ENCODE data around the gene ANO5.
"Not testable (repeated sequence)": the region's sequence is repeated elsewhere in the genome, so short reads cannot be mapped to it uniquely, and the experiment has no call there.

The ANO5 gene

GRCh38 chr11:22207162-22207561 is 14.3 kb downstream of the ANO5 start:
- DNase-seq = no peak

GRCh38 chr11:22208151-22208858 is 15.4 kb downstream of the ANO5 start:
- no peak for DNase-seq

GRCh38 chr11:22216940-22217339 is 24.1 kb downstream of the ANO5 start:
- DNase-seq = no peak

- no peak for DNase-seq
These were observed 28.3 kb downstream of the ANO5 start for GRCh38 chr11:22221143-22221542.

GRCh38 chr11:22225190-22225589 is 32.3 kb downstream of the ANO5 start:
- no peak for DNase-seq

GRCh38 chr11:22234743-22235142 is 41.9 kb downstream of the ANO5 start:
- no peak for DNase-seq

GRCh38 chr11:22244986-22245592 is 52.2 kb downstream of the ANO5 start:
- no peak for DNase-seq

- DNase-seq = no peak
These were observed 54.1 kb downstream of the ANO5 start for GRCh38 chr11:22246992-22247391.

- DNase-seq = no peak
These were observed 57.0 kb downstream of the ANO5 start for GRCh38 chr11:22249871-22250270.

GRCh38 chr11:22256876-22257275 is 64.0 kb downstream of the ANO5 start:
- no peak for DNase-seq

- no peak for DNase-seq
These were observed 70.7 kb downstream of the ANO5 start for GRCh38 chr11:22263613-22264012.

- not testable (repeated sequence) for DNase-seq
These were observed 76.2 kb downstream of the ANO5 start for GRCh38 chr11:22268983-22269624.

- no peak for DNase-seq
These were observed 80.9 kb downstream of the ANO5 start for GRCh38 chr11:22273781-22274180.

- DNase-seq = no peak
These were observed 82.7 kb downstream of the ANO5 start for GRCh38 chr11:22275600-22275999.

GRCh38 chr11:22276535-22276934 is 83.7 kb downstream of the ANO5 start:
- no peak for DNase-seq

GRCh38 chr11:22284991-22285390 is 92.1 kb downstream of the ANO5 start:
- DNase-seq = not testable (repeated sequence)

GRCh38 chr11:22302368-22302767 is 109.5 kb downstream of the ANO5 start:
- DNase-seq = no peak

- no peak for DNase-seq
These were observed 111.6 kb downstream of the ANO5 start for GRCh38 chr11:22304337-22304961.

GRCh38 chr11:22317656-22318055 is 124.8 kb downstream of the ANO5 start:
- no peak for DNase-seq

GRCh38 chr11:22331771-22332170 is 138.9 kb downstream of the ANO5 start:
- no peak for DNase-seq

Data from cerebellar nuclear complex (tissue), 1 donor.